ENCODE results near the gene ADAMTS18.

DNA sequence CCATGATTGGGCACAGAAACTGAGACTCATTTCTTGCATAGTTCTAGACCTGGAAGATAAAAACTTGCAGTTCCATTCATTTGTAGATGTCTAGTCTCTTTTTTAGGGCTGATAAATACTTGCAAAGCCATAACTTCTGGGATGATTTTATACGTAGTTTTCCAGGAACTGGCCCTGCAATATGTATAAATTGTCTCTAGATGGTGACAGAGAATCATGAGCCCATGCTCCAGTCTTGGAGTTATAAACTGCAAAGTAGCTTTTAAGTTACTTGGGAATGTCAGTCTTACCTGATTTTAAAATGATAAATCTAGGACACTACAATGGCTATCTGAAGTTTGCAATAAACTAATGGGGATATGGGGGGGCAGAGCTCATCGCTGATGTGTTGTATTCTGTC, 3.0 kb upstream of the ADAMTS18 start:
- TF ChIP-seq EP300 (IDR thresholded peaks at IDR 0.05) (no peak), POLR2A (IDR thresholded peaks at IDR 0.05) (no peak), POLR2AphosphoS5 (IDR thresholded peaks at IDR 0.05) (no peak)
- TF ChIP-seq, protein P1, sequence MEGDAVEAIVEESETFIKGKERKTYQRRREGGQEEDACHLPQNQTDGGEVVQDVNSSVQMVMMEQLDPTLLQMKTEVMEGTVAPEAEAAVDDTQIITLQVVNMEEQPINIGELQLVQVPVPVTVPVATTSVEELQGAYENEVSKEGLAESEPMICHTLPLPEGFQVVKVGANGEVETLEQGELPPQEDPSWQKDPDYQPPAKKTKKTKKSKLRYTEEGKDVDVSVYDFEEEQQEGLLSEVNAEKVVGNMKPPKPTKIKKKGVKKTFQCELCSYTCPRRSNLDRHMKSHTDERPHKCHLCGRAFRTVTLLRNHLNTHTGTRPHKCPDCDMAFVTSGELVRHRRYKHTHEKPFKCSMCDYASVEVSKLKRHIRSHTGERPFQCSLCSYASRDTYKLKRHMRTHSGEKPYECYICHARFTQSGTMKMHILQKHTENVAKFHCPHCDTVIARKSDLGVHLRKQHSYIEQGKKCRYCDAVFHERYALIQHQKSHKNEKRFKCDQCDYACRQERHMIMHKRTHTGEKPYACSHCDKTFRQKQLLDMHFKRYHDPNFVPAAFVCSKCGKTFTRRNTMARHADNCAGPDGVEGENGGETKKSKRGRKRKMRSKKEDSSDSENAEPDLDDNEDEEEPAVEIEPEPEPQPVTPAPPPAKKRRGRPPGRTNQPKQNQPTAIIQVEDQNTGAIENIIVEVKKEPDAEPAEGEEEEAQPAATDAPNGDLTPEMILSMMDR (IDR thresholded peaks at IDR 0.05), result no peak
